ENCODE results near the gene ZFP1. TPM values are rescaled to one million over a fixed set of nuclear protein-coding genes. Genes with fewer than 3 reads are reported as not detected.

Gene ZFP1
- total RNA-seq, 3 donors from 2014 or later, result 7.0 to 16.0 (median 12.5) TPM

DNA sequence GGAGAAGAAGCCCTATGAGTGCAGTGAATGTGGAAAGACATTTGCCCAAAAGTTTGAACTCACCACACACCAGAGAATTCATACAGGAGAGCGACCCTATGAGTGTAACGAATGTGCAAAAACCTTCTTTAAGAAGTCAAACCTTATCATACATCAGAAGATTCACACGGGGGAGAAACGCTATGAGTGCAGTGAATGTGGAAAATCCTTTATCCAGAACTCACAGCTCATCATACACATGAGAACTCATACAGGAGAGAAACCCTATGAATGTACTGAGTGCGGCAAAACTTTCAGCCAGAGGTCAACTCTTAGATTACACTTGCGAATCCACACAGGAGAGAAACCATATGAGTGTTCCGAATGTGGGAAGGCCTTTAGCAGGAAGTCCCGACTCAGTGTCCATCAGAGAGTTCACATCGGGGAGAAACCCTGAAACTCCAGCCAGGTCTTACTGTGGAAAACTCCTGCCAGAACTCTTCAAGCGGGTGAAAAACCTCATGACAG lies 21.6 kb downstream of the ZFP1 start:
- H3K36me3 ChIP-seq, result no peaks in the 10 kb centered on the region
- no peaks in the 10 kb centered on the region for H3K27me3 ChIP-seq
- DNase-seq (ENCODE audit: low spot score in 2 of 2), result no peak
- no peak overlapping the region for H3K27ac ChIP-seq
- no peak for TF ChIP-seq POLR2A (IDR thresholded peaks at IDR 0.05)
- no peak for TF ChIP-seq POLR2AphosphoS5 (IDR thresholded peaks at IDR 0.05)
- no peak for TF ChIP-seq CTCF (IDR thresholded peaks at IDR 0.05)
- H3K4me1 ChIP-seq, result no peaks in the 10 kb centered on the region
- H3K4me3 ChIP-seq, result no peak overlapping the region
- H3K9me3 ChIP-seq, result peaks cover 35 to 39% of the 10 kb centered on the region in 2 donors
- intact Hi-C loops (cut with DNase I; ENCODE audit: low total_unique reads), result no loop called here

DNA sequence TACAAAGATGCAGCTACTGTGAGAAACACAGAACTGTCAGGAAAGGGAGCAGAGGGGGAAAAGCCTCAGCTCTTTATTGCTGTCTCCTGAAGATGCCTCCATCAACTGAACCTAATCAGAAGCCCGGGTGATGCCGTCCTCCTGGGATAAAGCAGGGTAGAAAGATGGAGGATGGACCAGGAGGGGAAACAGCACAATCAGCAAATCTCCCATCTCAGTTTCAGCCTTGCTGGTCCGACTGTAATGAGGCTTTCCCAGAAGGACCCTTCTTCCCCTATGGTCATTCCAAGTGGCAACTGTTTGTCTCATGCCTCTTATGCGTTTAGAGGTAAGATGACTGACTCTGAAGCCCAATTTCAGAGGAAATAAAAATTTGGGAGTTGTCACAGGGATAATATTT lies 24.3 kb downstream of the ZFP1 start:
- Histone ChIP-seq H3K9me3 (peaks cover 56 to 62% of the 10 kb centered on the region in 2 donors), H3K36me3 (no peaks in the 10 kb centered on the region)
- DNase-seq (ENCODE audit: low spot score in 2 of 2), result no peak

DNA sequence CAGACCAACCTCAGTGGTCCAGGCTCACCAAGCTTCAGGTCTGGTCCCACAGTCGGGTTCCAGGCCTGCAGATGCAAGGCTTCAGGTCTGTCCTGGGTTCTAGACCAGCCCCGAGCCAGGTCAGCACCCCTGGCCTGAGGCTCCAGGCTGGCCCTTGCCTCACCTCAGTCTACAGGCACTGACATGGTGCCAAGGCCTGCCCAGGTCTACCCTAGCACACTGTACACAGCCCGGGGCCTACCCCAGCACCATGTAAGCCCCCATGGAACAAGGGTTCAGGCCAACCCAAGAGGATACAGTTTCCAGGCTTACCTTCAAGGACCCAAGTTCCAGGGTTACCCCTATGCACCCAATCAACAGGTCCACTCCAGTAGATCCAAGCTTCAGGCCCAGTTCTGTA lies 26.8 kb downstream of the ZFP1 start:
- no peaks in the 10 kb centered on the region for H3K27me3 ChIP-seq
- intact Hi-C loops (cut with DNase I; ENCODE audit: low total_unique reads), result no loop called here
- TF ChIP-seq POLR2A (IDR thresholded peaks at IDR 0.05), result no peak
- no peak for TF ChIP-seq POLR2AphosphoS5 (IDR thresholded peaks at IDR 0.05)
- TF ChIP-seq CTCF (IDR thresholded peaks at IDR 0.05), result no peak
- H3K9me3 ChIP-seq, result peaks cover 44 to 51% of the 10 kb centered on the region in 2 donors
- no peak overlapping the region for H3K27ac ChIP-seq
- H3K36me3 ChIP-seq, result no peaks in the 10 kb centered on the region
- H3K4me1 ChIP-seq, result no peaks in the 10 kb centered on the region
- H3K4me3 ChIP-seq, result no peak overlapping the region
- DNase-seq (ENCODE audit: low spot score in 2 of 2), result no peak

More for the DNA sequence above, 24.3 kb downstream of the ZFP1 start:
- no peaks in the 10 kb centered on the region for H3K27me3 ChIP-seq
- no peaks in the 10 kb centered on the region for H3K4me1 ChIP-seq
- H3K27ac ChIP-seq, result no peak overlapping the region
- TF ChIP-seq POLR2AphosphoS5 (IDR thresholded peaks at IDR 0.05) (no peak), CTCF (IDR thresholded peaks at IDR 0.05) (no peak), POLR2A (IDR thresholded peaks at IDR 0.05) (no peak)
- intact Hi-C loops (cut with DNase I; ENCODE audit: low total_unique reads), result no loop called here
- H3K4me3 ChIP-seq, result no peak overlapping the region

- no peaks in the 10 kb centered on the region for H3K27me3 ChIP-seq
- no peak overlapping the region for H3K4me3 ChIP-seq
- TF ChIP-seq CTCF (IDR thresholded peaks at IDR 0.05) (no peak), POLR2A (IDR thresholded peaks at IDR 0.05) (no peak), POLR2AphosphoS5 (IDR thresholded peaks at IDR 0.05) (no peak)
- no peaks in the 10 kb centered on the region for H3K4me1 ChIP-seq
- no peak overlapping the region for H3K27ac ChIP-seq
- H3K9me3 ChIP-seq, result peaks cover 36 to 41% of the 10 kb centered on the region in 2 donors
- DNase-seq (ENCODE audit: low spot score in 2 of 2), result no peak
- H3K36me3 ChIP-seq, result no peaks in the 10 kb centered on the region
- intact Hi-C loops (cut with DNase I; ENCODE audit: low total_unique reads), result no loop called here
Observed at GRCh38 chr16:75176926-75177325, 28.6 kb downstream of the ZFP1 start.

GRCh38 chr16:75179208-75179607 lies 30.9 kb downstream of the ZFP1 start:
- no peaks in the 10 kb centered on the region for H3K36me3 ChIP-seq
- TF ChIP-seq CTCF (IDR thresholded peaks at IDR 0.05), result no peak
- TF ChIP-seq POLR2AphosphoS5 (IDR thresholded peaks at IDR 0.05), result no peak
- no peak for TF ChIP-seq POLR2A (IDR thresholded peaks at IDR 0.05)
- DNase-seq (ENCODE audit: low spot score in 2 of 2), result no peak
- H3K9me3 ChIP-seq, result peaks cover 27 to 29% of the 10 kb centered on the region in 2 donors
- H3K27ac ChIP-seq, result no peak overlapping the region
- intact Hi-C loops (cut with DNase I; ENCODE audit: low total_unique reads), result no loop called here
- H3K27me3 ChIP-seq, result no peaks in the 10 kb centered on the region
- H3K4me1 ChIP-seq, result no peaks in the 10 kb centered on the region
- H3K4me3 ChIP-seq, result no peak overlapping the region

All from breast epithelium (tissue), 4 donors.